GM12878 (cell line): ENCODE measurements around the gene INPP4B. TPM values are rescaled to one million over a fixed set of nuclear protein-coding genes. Genes with fewer than 3 reads are reported as not detected.

ENCODE experiments used
- ATAC-seq: fragments of 200-7000 bp; cut with Tn5 transposase; 3 replicates; pipeline ENCODE4 v1.9.1; 2020; ENCODE audit warnings: mild to moderate bottlenecking, moderate library complexity
- BruUV-seq: library from RNA; stranded (reverse); fragments of 400-500 nt; replicated peaks from 2 replicates; lab custom pipeline; 2021; lab: Mats Ljungman, UMichigan
- CTCF ChIA-PET: fragments of 300-600 bp; sonication (Branson Sonifier 250); formaldehyde crosslinking; extraction: SDS; loops from one replicate; lab custom pipeline; 2021; ENCODE audit warnings: inconsistent platforms; lab: Yijun Ruan, JAX
- POLR2A ChIA-PET: fragments of 350-600 bp; formaldehyde crosslinking; extraction: SDS; loops from one replicate; lab custom pipeline; 2021; ENCODE audit warnings: inconsistent platforms; lab: Charles Lee
- RAD21 ChIA-PET: fragments of 300-600 bp; sonication (Branson Sonifier 250); formaldehyde crosslinking; loops from one replicate; lab custom pipeline; 2023; ENCODE audit warnings: antibody characterized with exemption; ENCODE audit not compliant: unreplicated experiment; lab: Charles Lee
- SMC1A ChIA-PET: fragments of 300-600 bp; sonication (Branson Sonifier 250); formaldehyde crosslinking; loops from one replicate; lab custom pipeline; 2023; ENCODE audit not compliant: unreplicated experiment, uncharacterized antibody; lab: Charles Lee
- DNase-seq: peaks from one replicate; pipeline ENCODE4 v3.0.0-alpha.2; 2011; ENCODE audit warnings: low read depth, low spot score
- FAIRE-seq: peaks from 3 replicates; lab custom pipeline; 2011; peaks lifted over from hg19 to GRCh38; lab: Jason Lieb, UNC
- H2AFZ ChIP-seq: 2 replicates; pipeline ENCODE4 v1.6.0; 2011; ENCODE audit warnings: low read depth, low read length, control low read depth; ENCODE audit not compliant: control insufficient read depth
- H3K27ac ChIP-seq: 2 replicates; pipeline ENCODE4 v1.5.1; 2011; ENCODE audit warnings: control low read depth; ENCODE audit not compliant: control insufficient read depth, insufficient read depth
- H3K27me3 ChIP-seq, 2 experiments: replicated peaks in 1 of 2; 2 replicates each; pipeline versions ENCODE4 v1.6.0 to v1.6.1; 2011; ENCODE audit warnings: low read length in 1 of 2; ENCODE audit not compliant: control insufficient read depth in 2 of 2, insufficient read depth in 2 of 2
- H3K36me3 ChIP-seq, 2 experiments: 2 replicates each; pipeline ENCODE4 v1.5.1; 2011; ENCODE audit warnings: low read length in 1 of 2; ENCODE audit not compliant: control insufficient read depth in 2 of 2, insufficient read depth in 2 of 2
- H3K4me1 ChIP-seq: 2 replicates; pipeline ENCODE4 v1.6.1; 2011; ENCODE audit warnings: mild to moderate bottlenecking, low read length, moderate library complexity, mixed read lengths; ENCODE audit not compliant: control insufficient read depth, insufficient read depth
- H3K4me2 ChIP-seq: 2 replicates; pipeline ENCODE4 v1.6.0; 2011; ENCODE audit warnings: control low read depth; ENCODE audit not compliant: control insufficient read depth, insufficient read depth
- H3K4me3 ChIP-seq: fragments of 200-600 bp; sonication (generic); 2 replicates; pipeline ENCODE4 v1.5.1; 2016
- H3K79me2 ChIP-seq: 2 replicates; pipeline ENCODE4 v1.6.0; 2011; ENCODE audit warnings: low read length; ENCODE audit not compliant: control insufficient read depth, insufficient read depth
- H3K9ac ChIP-seq: 2 replicates; pipeline ENCODE4 v1.8.0; 2011; ENCODE audit warnings: low read length, control low read depth, mixed read lengths; ENCODE audit not compliant: control insufficient read depth, insufficient read depth
- H3K9me3 ChIP-seq: replicated peaks from 3 replicates; pipeline ENCODE4 v1.5.1; 2011; ENCODE audit warnings: mild to moderate bottlenecking, low read length; ENCODE audit not compliant: control insufficient read depth, insufficient read depth
- H4K20me1 ChIP-seq: 2 replicates; pipeline ENCODE4 v1.6.0; 2011; ENCODE audit not compliant: control insufficient read depth, insufficient read depth
- ATF2 ChIP-seq: IDR thresholded peaks from 2 replicates; pipeline ENCODE4 v1.6.1; 2012; ENCODE audit warnings: low read length, inconsistent platforms
- ATF7 ChIP-seq: fragments of 450-650 bp; IDR thresholded peaks from 2 replicates; pipeline ENCODE4 v1.6.1; 2016; ENCODE audit warnings: low read depth, mild to moderate bottlenecking
- DPF2 ChIP-seq: fragments of 450-650 bp; IDR thresholded peaks from 2 replicates; pipeline ENCODE4 v1.6.1; 2017; ENCODE audit warnings: mild to moderate bottlenecking
- E2F8 ChIP-seq: fragments of 450-650 bp; IDR thresholded peaks from 2 replicates; pipeline ENCODE4 v1.6.1; 2018; ENCODE audit warnings: mild to moderate bottlenecking, low read depth, moderate library complexity; ENCODE audit not compliant: partially characterized antibody
- FOXM1 ChIP-seq: IDR thresholded peaks from 2 replicates; pipeline ENCODE4 v1.6.1; 2012; ENCODE audit warnings: low read depth, mild to moderate bottlenecking, inconsistent platforms, low read length, moderate library complexity
- HSF1 ChIP-seq: fragments of 150-350 bp; IDR thresholded peaks from 2 replicates; pipeline ENCODE4 v1.6.1; 2014; ENCODE audit warnings: mild to moderate bottlenecking, low read depth, low read length
- MLLT1 ChIP-seq: fragments of 450-650 bp; IDR thresholded peaks from 2 replicates; pipeline ENCODE4 v1.6.1; 2016; ENCODE audit warnings: mild to moderate bottlenecking
- TBL1XR1 ChIP-seq: IDR thresholded peaks from 2 replicates; pipeline ENCODE4 v1.6.1; 2012; ENCODE audit warnings: low read depth, low read length, improper control_type of control experiment
- ZNF24 ChIP-seq: fragments of 450-650 bp; IDR thresholded peaks from 2 replicates; pipeline ENCODE4 v1.6.1; 2017; ENCODE audit warnings: antibody characterized with exemption, mild to moderate bottlenecking
- WGBS: methylation state at CpG from one replicate; pipeline ENCODE4 v1.1.6; 2016; ENCODE audit warnings: low lambda C conversion rate; ENCODE audit not compliant: insufficient replicate concordance, insufficient coverage; ENCODE audit errors: missing lambda C conversion rate; 5-methylcytosine and 5-hydroxymethylcytosine counted together
- in situ Hi-C: fragments of 300-500 bp; cut with MboI; formaldehyde crosslinking; loops from 9 replicates; pipeline ENCODE4 v1.14.3; 2018; ENCODE audit warnings: mixed read lengths
- intact Hi-C: fragments of 100-400 bp; cut with micrococcal nuclease; formaldehyde crosslinking; loops from one replicate; pipeline ENCODE4 v1.14.2; 2022; ENCODE audit not compliant: unreplicated experiment
- polyA plus RNA-seq, 11 experiments: library from polyadenylated mRNA; depleted of rRNA in 4 of 11; unstranded in 6 of 11; stranded (reverse) in 5 of 11; fragments of >200 nt; fragmentation: Nextera tagmentation in 4 of 11; fragmentation: Illumina TruSeq in 1 of 11; extraction: Ambion mirVana in 4 of 11; extraction: Trizol in 1 of 11; gene quantifications; 1 replicate in 1 of 11; 2 replicates in 10 of 11; pipeline versions ENCODE4 v1.2.1 to v1.2.3, GENCODE V29; 2011 to 2016; ENCODE audit warnings: inconsistent platforms in 2 of 11, missing spikeins in 2 of 11, low read depth in 1 of 11
- total RNA-seq, 4 experiments: library from RNA; depleted of rRNA in 3 of 4; stranded (reverse); fragments of >200 nt in 3 of 4; fragmentation: Illumina TruSeq in 1 of 4; extraction: Trizol in 1 of 4; gene quantifications; 2 replicates each; pipeline versions ENCODE4 v1.2.1 to v1.2.3, GENCODE V29; 2013 to 2021

Gene INPP4B
- total and polyA plus RNA-seq, 10 of the 15 experiments (the other 5 are each of a cell fraction or from before 2014, with no cell fraction given), result 0.53 to 11.2 (median 0.95) TPM

GRCh38 chr4:142129931-142130330 lies 716.2 kb downstream of the INPP4B start:
- Histone ChIP-seq H3K36me3 (no peaks in the 10 kb centered on the region), H3K4me3 (no peak overlapping the region), H3K79me2 (no peaks in the 10 kb centered on the region), H3K9ac (no peak overlapping the region), H3K9me3 (no peaks in the 10 kb centered on the region), H2AFZ (no peak overlapping the region), H4K20me1 (no peaks in the 10 kb centered on the region), H3K4me1 (no peaks in the 10 kb centered on the region), H3K27me3 (no peaks in the 10 kb centered on the region), H3K4me2 (no peak overlapping the region), H3K27ac (no peak overlapping the region)
- RAD21 ChIA-PET, result no interaction called here
- no TSS peak for BruUV-seq
- FAIRE-seq (no peak), ATAC-seq (no peak), DNase-seq (no peak)
- in situ Hi-C loops (loop anchor here (10.0 to 25.0 kb wide), 3 partner anchors 582 to 825 kb away; partner anchors contain the start of gene INPP4B), intact Hi-C loops (loop anchor here (5.0 to 10.0 kb wide), 5 partner anchors 222 to 975 kb away; no protein-coding TSS in a partner anchor)
- POLR2A ChIA-PET, result no interaction called here
- TF ChIP-seq E2F8, result no peak
- SMC1A ChIA-PET, result interaction anchor here (1.0 to 1.8 kb wide), 2 partner anchors 17 to 590 kb away, joined by 3 to 5 read pairs; no protein-coding TSS in a partner anchor
- CTCF ChIA-PET, result interaction anchor here (1.0 kb wide), 1 partner anchor 177 kb away, joined by 3 read pairs; no protein-coding TSS in a partner anchor
- 0% methylated on average over 1 of the region's 1 CpG for WGBS

- no peaks in the 10 kb centered on the region for H3K9me3 ChIP-seq
- intact Hi-C loops, result loop anchor here (5.0 to 10.0 kb wide), 5 partner anchors 223 to 975 kb away; no protein-coding TSS in a partner anchor
- CTCF ChIA-PET, result interaction anchor here (1.1 to 1.6 kb wide), 2 partner anchors 10 to 223 kb away, joined by 5 to 7 read pairs; no protein-coding TSS in a partner anchor
- DNase-seq (no peak), FAIRE-seq (no peak), ATAC-seq (no peak)
- in situ Hi-C loops, result loop anchor here (10.0 to 25.0 kb wide), 2 partner anchors 583 to 825 kb away; no protein-coding TSS in a partner anchor
- no peaks in the 10 kb centered on the region for H3K27me3 ChIP-seq
- H2AFZ ChIP-seq, result no peak overlapping the region
- no peaks in the 10 kb centered on the region for H3K4me1 ChIP-seq
- no peak overlapping the region for H3K4me3 ChIP-seq
- H3K4me2 ChIP-seq, result no peak overlapping the region
- no peak overlapping the region for H3K9ac ChIP-seq
- no peaks in the 10 kb centered on the region for H4K20me1 ChIP-seq
- RAD21 ChIA-PET, result interaction anchor here (1.3 kb wide), 2 partner anchors 445 to 591 kb away, joined by 3 to 7 read pairs; no protein-coding TSS in a partner anchor
- SMC1A ChIA-PET, result interaction anchor here (1.0 to 1.8 kb wide), 5 partner anchors 16 to 718 kb away, joined by 3 to 6 read pairs (median 5); no protein-coding TSS in a partner anchor
- no peak overlapping the region for H3K27ac ChIP-seq
- H3K36me3 ChIP-seq, result no peaks in the 10 kb centered on the region
- POLR2A ChIA-PET, result no interaction called here
- 15% methylated on average over 3 of the region's 3 CpGs for WGBS
- no peaks in the 10 kb centered on the region for H3K79me2 ChIP-seq
- no TSS peak for BruUV-seq
- TF ChIP-seq DPF2, result no peak
- no peak for TF ChIP-seq ZNF24
- TF ChIP-seq MLLT1, result no peak
- TF ChIP-seq HSF1, result no peak
- no peak for TF ChIP-seq TBL1XR1
- TF ChIP-seq ATF2, result no peak
- TF ChIP-seq ATF7, result no peak
- TF ChIP-seq FOXM1, result no peak
These were observed 716.6 kb downstream of the INPP4B start for GRCh38 chr4:142129473-142129872.
